KMS-11 (cell line): ENCODE measurements around the gene TTC3.

Experiments
- H2AFZ ChIP-seq: fragments of 200-600 bp; sonication (generic); 2 replicates; pipeline ENCODE4 v1.6.1; 2016; ENCODE audit warnings: antibody characterized with exemption, mixed run types, low read depth
- H3K27ac ChIP-seq: fragments of 200-600 bp; sonication (generic); 2 replicates; pipeline ENCODE4 v1.6.1; 2016; ENCODE audit warnings: mild to moderate bottlenecking, mixed run types
- H3K27me3 ChIP-seq: fragments of 200-600 bp; sonication (generic); 2 replicates; pipeline ENCODE4 v1.6.1; 2017; ENCODE audit warnings: mild to moderate bottlenecking, low read depth, mixed run types, moderate library complexity; ENCODE audit not compliant: insufficient read depth
- H3K36me3 ChIP-seq: fragments of 200-600 bp; sonication (generic); 2 replicates; pipeline ENCODE4 v1.6.1; 2017; ENCODE audit warnings: mild to moderate bottlenecking, mixed run types; ENCODE audit not compliant: insufficient read depth
- H3K4me1 ChIP-seq: fragments of 200-600 bp; sonication (generic); 2 replicates; pipeline ENCODE4 v1.6.1; 2016; ENCODE audit warnings: mild to moderate bottlenecking, low read depth, mixed run types; ENCODE audit not compliant: poor library complexity, severe bottlenecking
- H3K4me2 ChIP-seq: fragments of 200-600 bp; sonication (generic); 2 replicates; pipeline ENCODE4 v1.7.0; 2016; ENCODE audit warnings: mild to moderate bottlenecking, mixed run types
- H3K4me3 ChIP-seq: fragments of 200-600 bp; sonication (generic); IDR thresholded peaks from 2 replicates; pipeline ENCODE4 v1.6.1; 2017; ENCODE audit warnings: low read depth, low read length, mixed read lengths; ENCODE audit not compliant: insufficient read depth
- H3K79me2 ChIP-seq: fragments of 200-600 bp; sonication (generic); 2 replicates; pipeline ENCODE4 v1.6.1; 2016; ENCODE audit warnings: low read depth, mixed run types; ENCODE audit not compliant: insufficient read depth
- H3K9ac ChIP-seq: fragments of 200-600 bp; sonication (generic); 2 replicates; pipeline ENCODE4 v1.6.1; 2016; ENCODE audit warnings: mild to moderate bottlenecking, mixed run types
- H4K20me1 ChIP-seq: fragments of 200-600 bp; sonication (generic); 2 replicates; pipeline ENCODE4 v1.6.1; 2016; ENCODE audit warnings: mild to moderate bottlenecking, mixed run types; ENCODE audit not compliant: insufficient read depth
- CTCF ChIP-seq: fragments of 200-600 bp; sonication (generic); conservative IDR thresholded peaks from 2 replicates; pipeline ENCODE4 v1.6.1; 2017; ENCODE audit warnings: low read depth, mild to moderate bottlenecking, antibody characterized with exemption, low read length, moderate library complexity, mixed read lengths

The TTC3 gene

GRCh38 chr21:37145635-37146111 is 72.6 kb downstream of the TTC3 start:
- Histone ChIP-seq H3K27me3 (no peaks in the 10 kb centered on the region), H4K20me1 (no peaks in the 10 kb centered on the region), H3K36me3 (no peaks in the 10 kb centered on the region), H3K4me1 (peaks cover 8% of the 10 kb centered on the region), H3K4me2 (no peak overlapping the region), H3K27ac (no peak overlapping the region), H3K4me3 (no peak overlapping the region), H2AFZ (no peak overlapping the region), H3K79me2 (no peaks in the 10 kb centered on the region), H3K9ac (no peak overlapping the region)
- no peak for TF ChIP-seq CTCF

GRCh38 chr21:37146320-37147235 is 73.5 kb downstream of the TTC3 start:
- Histone ChIP-seq H3K9ac (no peak overlapping the region), H3K4me1 (peaks cover 8% of the 10 kb centered on the region), H3K36me3 (no peaks in the 10 kb centered on the region), H3K27ac (no peak overlapping the region), H3K4me3 (no peak overlapping the region), H4K20me1 (no peaks in the 10 kb centered on the region), H2AFZ (no peak overlapping the region), H3K79me2 (no peaks in the 10 kb centered on the region), H3K27me3 (no peaks in the 10 kb centered on the region), H3K4me2 (no peak overlapping the region)
- TF ChIP-seq CTCF: no peak

GRCh38 chr21:37149411-37149810 is 76.4 kb downstream of the TTC3 start:
- Histone ChIP-seq H3K36me3 (no peaks in the 10 kb centered on the region), H3K9ac (no peak overlapping the region), H3K4me3 (no peak overlapping the region), H2AFZ (no peak overlapping the region), H3K79me2 (no peaks in the 10 kb centered on the region), H3K27me3 (no peaks in the 10 kb centered on the region), H3K4me1 (peaks cover 8% of the 10 kb centered on the region), H4K20me1 (no peaks in the 10 kb centered on the region), H3K27ac (no peak overlapping the region), H3K4me2 (no peak overlapping the region)
- TF ChIP-seq CTCF: no peak

- Histone ChIP-seq H3K79me2 (no peaks in the 10 kb centered on the region), H3K27ac (no peak overlapping the region), H3K36me3 (no peaks in the 10 kb centered on the region)
Measured at GRCh38 chr21:37153196-37153934, 80.3 kb downstream of the TTC3 start.

More at GRCh38 chr21:37153196-37153934, 80.3 kb downstream of the TTC3 start:
- no peaks in the 10 kb centered on the region for H3K4me1 ChIP-seq
- no peak for TF ChIP-seq CTCF
- no peak overlapping the region for H3K4me3 ChIP-seq
- no peaks in the 10 kb centered on the region for H3K27me3 ChIP-seq
- H2AFZ ChIP-seq: no peak overlapping the region
- H3K9ac ChIP-seq: no peak overlapping the region
- no peak overlapping the region for H3K4me2 ChIP-seq
- H4K20me1 ChIP-seq: no peaks in the 10 kb centered on the region
